KBM-7 (cell line): ENCODE data around the gene LRBA.
A peak's percentile ranks its signal among the peaks of the same experiment; 100 is the strongest.
"Not testable (repeated sequence)": the region's sequence is repeated elsewhere in the genome, so short reads cannot be mapped to it uniquely, and the experiment has no call there.

Source experiments
- DNase-seq: peaks from one replicate; pipeline ENCODE4 v3.0.0-alpha.2; 2015
- in situ Hi-C: fragments of 300-500 bp; cut with MboI; formaldehyde crosslinking; loops from 2 replicates; pipeline ENCODE4 v1.14.3; 2020; ENCODE audit warnings: low sequenced_read_pairs, low pct_unique_long_range_greater_than_20kb, mixed read lengths

The LRBA gene

GRCh38 chr4:151029006-151029405, 13.9 kb upstream of the LRBA start:
- in situ Hi-C loops, DNase-seq: not testable (repeated sequence)

- in situ Hi-C loops: no loop called here
- no peak for DNase-seq
Observed at GRCh38 chr4:151025759-151026158, 10.7 kb upstream of the LRBA start.

- in situ Hi-C loops: no loop called here
- no peak for DNase-seq
Observed at GRCh38 chr4:151022586-151022985, 7.5 kb upstream of the LRBA start.

- DNase-seq: no peak
- in situ Hi-C loops: no loop called here
Observed at GRCh38 chr4:151021637-151022334, 6.7 kb upstream of the LRBA start.

GRCh38 chr4:151015459-151016347, 619 bp upstream of the LRBA start:
- DNase-seq: peak; percentile 78
- in situ Hi-C loops: no loop called here

GRCh38 chr4:151013944-151014343, 1.1 kb downstream of the LRBA start:
- DNase-seq: no peak

GRCh38 chr4:151013491-151013890, 1.6 kb downstream of the LRBA start:
- DNase-seq: no peak
- in situ Hi-C loops: no loop called here

More at GRCh38 chr4:151013944-151014343, 1.1 kb downstream of the LRBA start:
- in situ Hi-C loops: no loop called here

GRCh38 chr4:151012820-151013219, 2.3 kb downstream of the LRBA start:
- DNase-seq: peak; percentile 20
- in situ Hi-C loops: no loop called here

GRCh38 chr4:151012376-151012775, 2.7 kb downstream of the LRBA start:
- in situ Hi-C loops: no loop called here
- no peak for DNase-seq

- DNase-seq: no peak
- in situ Hi-C loops: no loop called here
Observed at GRCh38 chr4:151004222-151004621, 10.9 kb downstream of the LRBA start.

- in situ Hi-C loops: no loop called here
- DNase-seq: no peak
Observed at GRCh38 chr4:151000747-151001429, 14.2 kb downstream of the LRBA start.

GRCh38 chr4:150999086-150999485, 16.0 kb downstream of the LRBA start:
- peak; percentile 77 for DNase-seq
- in situ Hi-C loops: no loop called here

- DNase-seq: no peak
- in situ Hi-C loops: no loop called here
Observed at GRCh38 chr4:150997141-150997540, 17.9 kb downstream of the LRBA start.

- no peak for DNase-seq
- in situ Hi-C loops: no loop called here
Observed at GRCh38 chr4:150994721-150995120, 20.4 kb downstream of the LRBA start.

- in situ Hi-C loops: not testable (repeated sequence)
- DNase-seq: peak; percentile 32
Observed at GRCh38 chr4:150993577-150993976, 21.5 kb downstream of the LRBA start.

- DNase-seq: no peak
- in situ Hi-C loops: no loop called here
Observed at GRCh38 chr4:150990993-150991392, 24.1 kb downstream of the LRBA start.

GRCh38 chr4:150990250-150990649, 24.8 kb downstream of the LRBA start:
- DNase-seq: no peak

GRCh38 chr4:150988238-150988637, 26.8 kb downstream of the LRBA start:
- in situ Hi-C loops: no loop called here
- no peak for DNase-seq

More at GRCh38 chr4:150990250-150990649, 24.8 kb downstream of the LRBA start:
- in situ Hi-C loops: no loop called here

- in situ Hi-C loops: no loop called here
- no peak for DNase-seq
Observed at GRCh38 chr4:150987204-150987603, 27.9 kb downstream of the LRBA start.

GRCh38 chr4:150986085-150986484, 29.0 kb downstream of the LRBA start:
- no peak for DNase-seq
- in situ Hi-C loops: no loop called here
